NT2/D1 (cell line): ENCODE measurements around the gene TOR4A.

Experiments used
- SUZ12 ChIP-seq: IDR thresholded peaks from 2 replicates; pipeline ENCODE4 v1.6.1; 2011; ENCODE audit not compliant: insufficient read length, insufficient read depth; ENCODE audit errors: extremely low read depth
- YY1 ChIP-seq: IDR thresholded peaks from 2 replicates; pipeline ENCODE4 v1.6.1; 2011; ENCODE audit not compliant: insufficient read length, insufficient read depth
- ZNF274 ChIP-seq: IDR thresholded peaks from 2 replicates; pipeline ENCODE4 v1.6.1; 2011; ENCODE audit warnings: mild to moderate bottlenecking, low read depth, low read length

DNA sequence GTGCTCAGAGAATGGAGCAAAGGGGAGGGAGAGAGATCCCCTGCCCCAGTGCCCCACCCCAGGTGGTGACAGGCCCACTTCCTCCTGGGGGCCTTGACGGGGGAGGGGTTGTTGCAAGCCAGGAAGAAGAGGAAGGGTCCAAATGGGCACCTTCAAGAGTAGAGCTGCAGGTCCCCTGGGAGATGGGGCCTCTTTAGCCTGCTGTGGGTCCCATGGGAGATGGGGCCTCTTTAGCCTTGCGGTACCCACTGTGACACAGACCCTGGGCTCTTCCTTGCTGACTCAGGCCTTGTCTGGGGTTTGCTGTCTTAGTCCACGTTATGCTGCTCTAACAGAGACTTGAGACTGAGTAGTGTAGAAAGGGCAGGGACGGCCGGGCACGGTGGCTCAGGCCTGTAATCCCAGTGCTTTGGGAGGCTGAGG is 9.6 kb upstream of the TOR4A start:
- TF ChIP-seq ZNF274: no peak
- no peak for TF ChIP-seq YY1
- no peak for TF ChIP-seq SUZ12
